Measurements from ENCODE around the gene POLE4.

The POLE4 gene

DNA sequence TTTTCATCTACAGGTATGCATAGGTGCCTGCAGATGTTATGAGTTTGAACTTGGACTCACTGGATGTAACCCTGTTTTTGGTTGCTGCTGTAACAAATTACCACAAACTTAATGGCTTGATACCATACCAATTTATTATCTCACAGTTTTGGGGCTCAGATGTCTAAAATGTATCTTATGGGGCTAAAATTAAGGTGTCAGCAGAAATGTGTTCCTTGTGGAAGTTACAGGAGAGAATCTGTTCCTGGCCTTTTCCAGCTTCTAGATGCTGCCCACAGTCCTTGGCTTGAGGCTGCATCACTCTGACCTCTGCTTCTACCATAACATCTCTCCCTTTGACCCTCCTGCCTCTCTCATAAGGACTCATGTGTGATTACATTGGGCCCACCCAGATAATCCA lies 47.6 kb downstream of the POLE4 start:
- H3K4me2 ChIP-seq (ENCODE audit: low read length), result no peak overlapping the region
- no peak overlapping the region for H3K9ac ChIP-seq (ENCODE audit: low read depth, low read length)
- no peaks in the 10 kb centered on the region for H3K9me3 ChIP-seq (replicated peaks; ENCODE audit: low read length)
- no peaks in the 10 kb centered on the region for H3K36me3 ChIP-seq (ENCODE audit: insufficient read depth, low read length)
- no peaks in the 10 kb centered on the region for H3K4me1 ChIP-seq (ENCODE audit: control insufficient read depth, insufficient read depth, low read length)
- H3K4me3 ChIP-seq (ENCODE audit: low read length), result no peak overlapping the region
- H3K27me3 ChIP-seq (ENCODE audit: control insufficient read depth, insufficient read depth, low read length), result no peaks in the 10 kb centered on the region

DNA sequence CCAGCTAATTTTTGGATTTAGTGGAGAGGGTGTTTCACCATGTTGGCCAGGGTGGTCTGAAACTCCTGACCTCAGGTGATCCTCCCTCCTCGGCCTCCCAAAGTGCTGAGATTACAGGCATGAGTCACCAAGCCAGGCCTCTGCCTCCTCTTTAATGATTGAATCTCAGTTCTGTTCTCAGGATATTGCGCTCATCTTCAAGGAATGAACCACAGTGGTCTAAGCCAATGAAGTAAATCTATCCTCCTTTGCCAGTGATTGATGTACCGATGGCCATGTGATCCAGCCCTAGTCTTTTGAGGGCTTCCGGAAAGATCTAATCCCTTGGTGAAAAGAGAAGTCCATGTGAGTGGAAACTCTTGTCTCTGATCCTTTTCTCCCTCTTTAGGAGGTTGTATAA lies 48.6 kb downstream of the POLE4 start:
- Histone ChIP-seq H3K9me3 (replicated peaks; ENCODE audit: low read length) (no peaks in the 10 kb centered on the region), H3K4me3 (ENCODE audit: low read length) (no peak overlapping the region), H3K4me2 (ENCODE audit: low read length) (no peak overlapping the region), H3K36me3 (ENCODE audit: insufficient read depth, low read length) (no peaks in the 10 kb centered on the region), H3K4me1 (ENCODE audit: control insufficient read depth, insufficient read depth, low read length) (peaks cover under 1% of the 10 kb centered on the region), H3K9ac (ENCODE audit: low read depth, low read length) (no peak overlapping the region), H3K27me3 (ENCODE audit: control insufficient read depth, insufficient read depth, low read length) (no peaks in the 10 kb centered on the region)

DNA sequence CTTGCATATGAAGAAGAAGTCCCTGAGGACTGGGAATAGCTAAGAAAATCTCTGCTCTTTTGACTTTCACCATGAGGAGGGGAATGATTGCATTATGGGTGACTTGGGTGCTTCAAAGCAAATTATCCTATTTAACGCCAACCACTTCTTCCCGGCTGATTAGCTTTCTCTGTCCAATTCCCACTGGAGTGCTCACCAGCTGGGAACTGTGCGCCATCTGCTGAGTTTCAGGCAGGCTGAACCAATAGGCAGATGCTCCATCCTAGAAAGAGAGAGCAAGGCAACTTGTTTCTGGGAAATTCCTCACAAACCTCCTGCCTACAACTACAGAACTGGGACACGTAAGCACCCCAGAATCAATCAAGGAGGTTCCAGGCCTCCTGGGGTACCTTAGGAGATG lies 49.4 kb downstream of the POLE4 start:
- no peak overlapping the region for H3K4me2 ChIP-seq (ENCODE audit: low read length)
- peaks cover 5% of the 10 kb centered on the region for H3K4me1 ChIP-seq (ENCODE audit: control insufficient read depth, insufficient read depth, low read length)
- no peaks in the 10 kb centered on the region for H3K9me3 ChIP-seq (replicated peaks; ENCODE audit: low read length)
- H3K36me3 ChIP-seq (ENCODE audit: insufficient read depth, low read length), result no peaks in the 10 kb centered on the region
- no peaks in the 10 kb centered on the region for H3K27me3 ChIP-seq (ENCODE audit: control insufficient read depth, insufficient read depth, low read length)
- H3K4me3 ChIP-seq (ENCODE audit: low read length), result no peak overlapping the region
- no peak overlapping the region for H3K9ac ChIP-seq (ENCODE audit: low read depth, low read length)

DNA sequence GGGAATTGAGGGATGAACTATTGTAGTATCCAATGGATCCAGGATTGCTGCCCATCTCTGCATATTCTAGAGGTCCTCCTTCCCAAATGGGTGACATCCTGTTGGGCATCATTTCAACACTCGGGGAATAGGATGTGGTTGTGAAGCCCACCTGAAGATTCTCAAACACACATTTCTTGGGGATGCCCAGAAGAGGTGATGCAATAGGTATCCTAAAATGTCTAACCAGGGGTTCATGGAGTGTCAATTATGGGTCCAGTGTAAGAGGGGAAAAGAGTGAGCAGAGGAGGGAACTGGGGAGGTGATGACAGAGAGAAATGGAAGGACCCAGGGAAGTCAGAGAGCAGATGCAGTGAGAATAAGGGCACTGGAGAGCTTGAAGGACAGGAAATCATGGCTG lies 52.1 kb downstream of the POLE4 start:
- no peak overlapping the region for H3K9ac ChIP-seq (ENCODE audit: low read depth, low read length)
- no peaks in the 10 kb centered on the region for H3K27me3 ChIP-seq (ENCODE audit: control insufficient read depth, insufficient read depth, low read length)
- H3K4me3 ChIP-seq (ENCODE audit: low read length), result no peak overlapping the region
- H3K4me1 ChIP-seq (ENCODE audit: control insufficient read depth, insufficient read depth, low read length), result peaks cover 5% of the 10 kb centered on the region
- no peak overlapping the region for H3K4me2 ChIP-seq (ENCODE audit: low read length)
- H3K36me3 ChIP-seq (ENCODE audit: insufficient read depth, low read length), result no peaks in the 10 kb centered on the region
- no peaks in the 10 kb centered on the region for H3K9me3 ChIP-seq (replicated peaks; ENCODE audit: low read length)

DNA sequence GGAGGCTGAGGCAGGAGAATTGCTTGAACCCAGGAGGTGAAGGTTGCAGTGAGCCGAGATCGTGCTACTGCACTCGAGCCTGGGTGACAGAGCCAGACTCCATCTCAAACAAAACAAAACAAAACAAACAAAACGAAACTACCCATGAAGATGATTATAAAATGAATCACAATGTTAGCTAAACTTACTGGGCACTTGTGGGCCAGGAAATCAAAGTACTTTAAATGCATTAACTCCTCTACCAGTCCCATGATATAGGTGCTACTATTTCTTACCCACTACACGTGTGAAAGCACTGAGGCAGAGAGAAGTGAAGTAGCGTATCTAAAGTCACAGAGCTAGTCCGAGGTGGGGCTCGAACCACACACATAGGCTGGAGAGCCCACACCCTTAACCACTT lies 53.6 kb downstream of the POLE4 start:
- H3K36me3 ChIP-seq (ENCODE audit: insufficient read depth, low read length), result no peaks in the 10 kb centered on the region
- H3K4me3 ChIP-seq (ENCODE audit: low read length), result no peak overlapping the region
- H3K9ac ChIP-seq (ENCODE audit: low read depth, low read length), result no peak overlapping the region
- H3K4me1 ChIP-seq (ENCODE audit: control insufficient read depth, insufficient read depth, low read length), result peaks cover 5% of the 10 kb centered on the region
- H3K9me3 ChIP-seq (replicated peaks; ENCODE audit: low read length), result no peaks in the 10 kb centered on the region
- H3K4me2 ChIP-seq (ENCODE audit: low read length), result no peak overlapping the region
- H3K27me3 ChIP-seq (ENCODE audit: control insufficient read depth, insufficient read depth, low read length), result no peaks in the 10 kb centered on the region

DNA sequence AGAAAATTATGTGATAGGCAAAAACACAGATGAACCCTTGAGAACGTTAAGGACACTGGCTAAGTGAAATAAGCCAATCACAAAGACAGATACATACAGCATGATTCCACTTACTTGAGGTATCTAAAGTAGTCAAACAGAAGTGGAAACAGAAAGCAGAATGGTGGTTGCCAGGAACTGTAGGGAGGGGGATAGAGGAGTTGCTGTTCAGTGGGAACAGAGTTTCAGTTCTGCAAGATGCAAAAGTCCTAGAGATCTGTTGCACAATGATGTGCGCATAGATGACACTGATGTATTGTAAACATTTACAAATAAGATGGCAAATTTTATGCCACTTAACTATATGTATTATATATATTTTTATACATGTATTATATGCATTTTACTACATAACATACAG lies 59.7 kb downstream of the POLE4 start:
- no peak overlapping the region for H3K9ac ChIP-seq (ENCODE audit: low read depth, low read length)
- no peaks in the 10 kb centered on the region for H3K36me3 ChIP-seq (ENCODE audit: insufficient read depth, low read length)
- H3K4me2 ChIP-seq (ENCODE audit: low read length), result no peak overlapping the region
- H3K27me3 ChIP-seq (ENCODE audit: control insufficient read depth, insufficient read depth, low read length), result no peaks in the 10 kb centered on the region
- H3K4me3 ChIP-seq (ENCODE audit: low read length), result no peak overlapping the region
- no peaks in the 10 kb centered on the region for H3K9me3 ChIP-seq (replicated peaks; ENCODE audit: low read length)
- H3K4me1 ChIP-seq (ENCODE audit: control insufficient read depth, insufficient read depth, low read length), result peaks cover 3% of the 10 kb centered on the region

Measured in skeletal muscle satellite cell (primary cell).